WTC11 (cell line): ENCODE results near the gene TMEM115. TPM values are rescaled to one million over a fixed set of nuclear protein-coding genes. Genes with fewer than 3 reads are reported as not detected.

Source experiments
- ATAC-seq: fragments of 200-7000 bp; cut with Tn5 transposase; 2 replicates; pipeline ENCODE4 v1.10.0; 2021; ENCODE audit warnings: mild to moderate bottlenecking, moderate library complexity
- CTCF ChIA-PET: fragments of 300-600 bp; sonication (Branson Sonifier 250); formaldehyde crosslinking; loops from one replicate; lab custom pipeline; 2021; ENCODE audit warnings: antibody characterized with exemption; lab: Charles Lee
- POLR2A ChIA-PET: fragments of 350-600 bp; sonication (Branson Sonifier 250); formaldehyde crosslinking; loops from one replicate; lab custom pipeline; 2021; ENCODE audit warnings: antibody characterized with exemption; lab: Charles Lee
- DNase-seq: peaks from one replicate; pipeline ENCODE4 v3.0.0; 2021; ENCODE audit warnings: low spot score
- H3K27ac Mint-ChIP-seq: 2 replicates; pipeline ENCODE4 v1.8.0; 2021; ENCODE audit warnings: mixed read lengths
- H3K27me3 Mint-ChIP-seq: 2 replicates; pipeline ENCODE4 v1.8.0; 2021; ENCODE audit warnings: low read depth, mild to moderate bottlenecking, moderate library complexity, mixed read lengths
- H3K36me3 Mint-ChIP-seq: 2 replicates; pipeline ENCODE4 v1.8.0; 2021; ENCODE audit warnings: mixed read lengths
- H3K4me1 Mint-ChIP-seq: 2 replicates; pipeline ENCODE4 v1.8.0; 2022; ENCODE audit warnings: mixed read lengths
- H3K4me3 Mint-ChIP-seq: 2 replicates; pipeline ENCODE4 v1.8.0; 2021; ENCODE audit warnings: mild to moderate bottlenecking, moderate library complexity, mixed read lengths
- H3K9me3 Mint-ChIP-seq: 2 replicates; pipeline ENCODE4 v1.8.0; 2021; ENCODE audit warnings: mixed read lengths
- CREB1 ChIP-seq: sonication (generic); formaldehyde crosslinking; IDR thresholded peaks from 2 replicates; pipeline ENCODE4 v1.8.0; 2023; ENCODE audit warnings: mild to moderate bottlenecking, missing genetic modification reagents
- ERG ChIP-seq: fragments of 250-450 bp; sonication (Bioruptor Pico); IDR thresholded peaks from 2 replicates; pipeline ENCODE4 v1.8.0; 2021; ENCODE audit warnings: mild to moderate bottlenecking
- ETV6 ChIP-seq: sonication (generic); formaldehyde crosslinking; IDR thresholded peaks from 2 replicates; pipeline ENCODE4 v1.8.1; 2022; ENCODE audit warnings: mild to moderate bottlenecking, missing genetic modification reagents
- FOXK1 ChIP-seq: sonication (generic); formaldehyde crosslinking; IDR thresholded peaks from 2 replicates; pipeline ENCODE4 v1.8.0; 2022; ENCODE audit warnings: mild to moderate bottlenecking, moderate library complexity, missing genetic modification reagents
- FOXP4 ChIP-seq: sonication (generic); formaldehyde crosslinking; IDR thresholded peaks from 2 replicates; pipeline ENCODE4 v1.8.0; 2022; ENCODE audit warnings: mild to moderate bottlenecking, missing genetic modification reagents
- GRHL2 ChIP-seq: fragments of 250-450 bp; sonication (Bioruptor Pico); IDR thresholded peaks from 2 replicates; pipeline ENCODE4 v1.8.0; 2022; ENCODE audit warnings: mild to moderate bottlenecking, moderate library complexity; ENCODE audit not compliant: insufficient replicate concordance, severe bottlenecking
- HMGA2 ChIP-seq: fragments of 250-450 bp; sonication (Bioruptor Pico); IDR thresholded peaks from 2 replicates; pipeline ENCODE4 v1.4.0; 2021; ENCODE audit warnings: mild to moderate bottlenecking, moderate library complexity
- HMGXB4 ChIP-seq: sonication (generic); formaldehyde crosslinking; IDR thresholded peaks from 2 replicates; pipeline ENCODE4 v1.8.1; 2023; ENCODE audit warnings: mild to moderate bottlenecking, moderate library complexity, missing genetic modification reagents
- IRF1 ChIP-seq: sonication (generic); formaldehyde crosslinking; IDR thresholded peaks from 2 replicates; pipeline ENCODE4 v1.8.0; 2023; ENCODE audit warnings: missing genetic modification reagents
- NR3C1 ChIP-seq: sonication (generic); formaldehyde crosslinking; conservative IDR thresholded peaks from 2 replicates; pipeline ENCODE4 v1.8.1; 2023; ENCODE audit warnings: low read depth, mild to moderate bottlenecking, missing genetic modification reagents
- SOX15 ChIP-seq: fragments of 250-450 bp; sonication (Bioruptor Pico); IDR thresholded peaks from 2 replicates; pipeline ENCODE4 v1.9.0; 2021; ENCODE audit warnings: mild to moderate bottlenecking
- TP53 ChIP-seq: sonication (generic); formaldehyde crosslinking; IDR thresholded peaks from 2 replicates; pipeline ENCODE4 v1.8.1; 2023; ENCODE audit warnings: mild to moderate bottlenecking, missing genetic modification reagents
- ZNF121 ChIP-seq: sonication (generic); formaldehyde crosslinking; IDR thresholded peaks from 2 replicates; pipeline ENCODE4 v1.8.0; 2023; ENCODE audit warnings: missing genetic modification reagents
- ZNF396 ChIP-seq: fragments of 250-450 bp; sonication (Bioruptor Pico); IDR thresholded peaks from 2 replicates; pipeline ENCODE4 v1.8.0; 2021; ENCODE audit warnings: mild to moderate bottlenecking, moderate library complexity, borderline replicate concordance
- ZNF425 ChIP-seq: fragments of 250-450 bp; sonication (Bioruptor Pico); conservative IDR thresholded peaks from 2 replicates; pipeline ENCODE4 v1.9.0; 2021; ENCODE audit warnings: mild to moderate bottlenecking
- ZNF512 ChIP-seq: sonication (generic); formaldehyde crosslinking; IDR thresholded peaks from 2 replicates; pipeline ENCODE4 v1.8.1; 2022; ENCODE audit warnings: missing genetic modification reagents, borderline replicate concordance
- total RNA-seq: library from RNA; stranded (reverse); gene quantifications from 3 replicates; pipeline ENCODE4 v1.2.3, GENCODE V29; 2021

TMEM115 gene
- total RNA-seq, 1 experiment from 2014 or later: 30.0 TPM

GRCh38 chr3:50373146-50374051 is 14.1 kb upstream of the TMEM115 start (continued):
- TF ChIP-seq HMGXB4 (CRISPR knock-in tag): no peak
- no peak for TF ChIP-seq ZNF396 (CRISPR knock-in tag)
- TF ChIP-seq ETV6 (CRISPR knock-in tag): no peak
- TF ChIP-seq, all 79 proteins: peak for 0

GRCh38 chr3:50372349-50372748 is 13.0 kb upstream of the TMEM115 start:
- no peaks in the 10 kb centered on the region for H3K36me3 Mint-ChIP-seq
- no peak for DNase-seq
- CTCF ChIA-PET: interaction anchor here (0.6 to 0.7 kb wide), 2 partner anchors 143 to 177 kb away, joined by 3 to 4 read pairs; no protein-coding TSS in a partner anchor
- TF ChIP-seq ZNF121 (no peak), ZNF425 (CRISPR knock-in tag) (no peak), ZNF396 (CRISPR knock-in tag) (no peak), IRF1 (CRISPR knock-in tag) (no peak), ZNF512 (CRISPR knock-in tag) (no peak), FOXK1 (CRISPR knock-in tag) (no peak), HMGA2 (CRISPR knock-in tag) (no peak), NR3C1 (no peak), GRHL2 (CRISPR knock-in tag) (no peak), FOXP4 (CRISPR knock-in tag) (no peak), CREB1 (CRISPR knock-in tag) (no peak), TP53 (no peak), ERG (CRISPR knock-in tag) (no peak), SOX15 (CRISPR knock-in tag) (no peak)
- TF ChIP-seq, all 79 proteins: peak for 0
- no peaks in the 10 kb centered on the region for H3K9me3 Mint-ChIP-seq
- no peaks in the 10 kb centered on the region; the same call in 1 of the 2 replicates for H3K27me3 Mint-ChIP-seq
- ATAC-seq: no peak
- POLR2A ChIA-PET: no interaction called here
- H3K4me1 Mint-ChIP-seq: peaks cover 28% of the 10 kb centered on the region
- H3K4me3 Mint-ChIP-seq: no peak overlapping the region
- no peak overlapping the region for H3K27ac Mint-ChIP-seq
